ENCODE results near the gene RNF138. TPM values are rescaled to one million over a fixed set of nuclear protein-coding genes. Genes with fewer than 3 reads are reported as not detected.

RNF138 gene
- total RNA-seq: 16.7 and 28.0 TPM in 2 replicates

GRCh38 chr18:32091724-32092421, at the start of gene RNF138:
RNF138 (plus strand) TSS chr18:32091874; CDS start chr18:32092777, 903 bp downstream.

Other genes with a start within 250 kb of the RNF138 start
- gene TRAPPC8, start 148.7 kb upstream of the RNF138 start, total RNA-seq: 12.3 and 17.6 TPM in 2 replicates
- 0.14 and 1.3 TPM in 2 replicates for gene RNF125, start 73.0 kb upstream of the RNF138 start, total RNA-seq
- not detected in 2 replicates for gene MEP1B, start 98.2 kb downstream of the RNF138 start, total RNA-seq

All from airway epithelial cell (primary cell).